HG03469 (cell line): ENCODE results near the gene CD320.

ENCODE experiments used
- ATAC-seq: cut with Tn5 transposase; IDR thresholded peaks from one replicate; pipeline ENCODE4 v1.9.1; 2021; ENCODE audit warnings: mild to moderate bottlenecking, moderate library complexity, moderate number of reproducible peaks; ENCODE audit not compliant: unreplicated experiment

Gene CD320

GRCh38 chr19:8255426-8256125, 52.6 kb downstream of the CD320 start:
- ATAC-seq = no peak

- no peak for ATAC-seq
Measured at GRCh38 chr19:8254286-8255001, 53.7 kb downstream of the CD320 start.

GRCh38 chr19:8253678-8254077, 54.5 kb downstream of the CD320 start:
- no peak for ATAC-seq

GRCh38 chr19:8252922-8253589, 55.1 kb downstream of the CD320 start:
- ATAC-seq = no peak
